GM12865 (cell line): ENCODE results near the gene CCDC154.

Experiments used
- DNase-seq: peaks from one replicate; pipeline ENCODE4 v3.0.0; 2010; ENCODE audit warnings: low read depth
- H3K4me3 ChIP-seq: 2 replicates; pipeline ENCODE4 v1.5.1; 2011; ENCODE audit warnings: mild to moderate bottlenecking, low read depth, low read length, control low read depth
- CTCF ChIP-seq: IDR thresholded peaks from 2 replicates; pipeline ENCODE4 v1.5.1; 2011; ENCODE audit warnings: low read length, control low read depth, low read depth, inconsistent platforms; ENCODE audit not compliant: insufficient read depth; ENCODE audit errors: missing control alignments

The CCDC154 gene

GRCh38 chr16:1435921-1436697 lies 8.2 kb downstream of the CCDC154 start:
- DNase-seq: no peak
- no peak overlapping the region for H3K4me3 ChIP-seq
- no peak for TF ChIP-seq CTCF

DNA sequence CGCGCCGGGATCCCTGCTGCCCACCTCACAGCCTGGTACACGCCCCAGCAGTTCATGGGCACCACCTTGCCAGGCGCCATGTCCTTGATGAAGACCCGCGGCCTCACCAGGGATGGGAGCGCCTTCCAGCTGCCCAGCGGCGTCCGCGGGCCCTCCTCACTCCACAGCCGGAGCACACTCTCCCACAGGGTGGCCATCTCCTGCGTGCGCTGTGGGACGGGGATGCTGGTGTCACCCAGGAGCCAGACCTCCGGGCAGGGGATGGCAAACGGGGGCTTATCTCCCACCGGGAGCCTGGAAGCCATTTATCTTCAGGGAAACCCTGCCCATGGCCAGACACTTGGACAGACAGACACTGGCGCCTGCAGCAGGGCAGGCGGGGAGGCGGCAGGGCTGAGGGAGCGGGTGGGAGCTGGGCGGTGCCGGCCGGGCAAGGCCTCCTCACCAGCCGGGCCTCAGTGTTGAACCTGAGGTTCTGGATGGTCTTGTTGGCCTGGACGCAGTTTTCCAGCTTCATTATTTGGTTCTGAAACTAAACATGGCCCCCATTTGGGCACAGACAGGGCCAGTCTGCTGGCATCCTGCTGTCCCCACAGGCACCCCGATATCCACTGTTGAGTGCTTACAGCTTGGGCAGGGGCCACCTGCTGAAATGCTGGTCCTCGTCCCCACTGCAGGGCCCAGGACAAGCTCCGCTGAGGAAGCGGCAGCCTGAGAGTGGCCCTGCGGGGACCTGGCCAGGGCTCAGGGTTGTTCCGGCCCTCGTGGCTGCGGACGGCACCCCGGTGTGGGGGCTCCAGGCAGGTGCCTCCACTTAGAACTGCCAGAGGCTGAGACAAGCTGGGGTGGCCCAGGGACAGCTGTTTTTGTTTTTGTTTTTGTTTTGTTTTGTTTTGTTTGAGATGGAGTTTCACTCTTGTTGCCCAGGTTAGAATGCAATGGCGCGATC lies 9.4 kb downstream of the CCDC154 start:
- TF ChIP-seq CTCF: no peak
- no peak for DNase-seq
- H3K4me3 ChIP-seq: no peak overlapping the region

DNA sequence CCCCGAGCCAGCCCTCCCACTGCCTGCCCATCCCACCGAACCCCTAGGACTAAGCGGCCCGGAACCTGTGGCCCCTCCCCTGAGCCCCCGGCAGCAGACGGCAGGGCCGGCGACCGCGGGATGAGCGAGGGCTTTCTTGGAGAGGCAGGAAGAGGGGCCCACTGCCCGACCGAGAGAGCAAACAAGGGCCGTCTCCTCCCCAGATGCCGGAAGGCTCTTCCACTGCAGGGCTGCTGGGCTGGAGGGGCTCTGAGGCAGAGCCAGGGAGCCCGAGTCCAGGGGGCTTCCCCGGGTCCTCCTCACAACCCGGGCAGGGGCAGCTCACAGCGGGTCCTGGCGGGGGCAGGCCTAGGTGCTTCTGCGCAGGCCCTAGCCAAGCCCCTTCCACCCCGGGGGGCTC lies 10.6 kb downstream of the CCDC154 start:
- TF ChIP-seq CTCF: no peak
- H3K4me3 ChIP-seq: no peak overlapping the region

GRCh38 chr16:1433263-1433560 lies 11.1 kb downstream of the CCDC154 start:
- no peak for TF ChIP-seq CTCF
- no peak overlapping the region for H3K4me3 ChIP-seq
- DNase-seq: no peak

More for the DNA sequence above, 10.6 kb downstream of the CCDC154 start:
- DNase-seq: no peak

DNA sequence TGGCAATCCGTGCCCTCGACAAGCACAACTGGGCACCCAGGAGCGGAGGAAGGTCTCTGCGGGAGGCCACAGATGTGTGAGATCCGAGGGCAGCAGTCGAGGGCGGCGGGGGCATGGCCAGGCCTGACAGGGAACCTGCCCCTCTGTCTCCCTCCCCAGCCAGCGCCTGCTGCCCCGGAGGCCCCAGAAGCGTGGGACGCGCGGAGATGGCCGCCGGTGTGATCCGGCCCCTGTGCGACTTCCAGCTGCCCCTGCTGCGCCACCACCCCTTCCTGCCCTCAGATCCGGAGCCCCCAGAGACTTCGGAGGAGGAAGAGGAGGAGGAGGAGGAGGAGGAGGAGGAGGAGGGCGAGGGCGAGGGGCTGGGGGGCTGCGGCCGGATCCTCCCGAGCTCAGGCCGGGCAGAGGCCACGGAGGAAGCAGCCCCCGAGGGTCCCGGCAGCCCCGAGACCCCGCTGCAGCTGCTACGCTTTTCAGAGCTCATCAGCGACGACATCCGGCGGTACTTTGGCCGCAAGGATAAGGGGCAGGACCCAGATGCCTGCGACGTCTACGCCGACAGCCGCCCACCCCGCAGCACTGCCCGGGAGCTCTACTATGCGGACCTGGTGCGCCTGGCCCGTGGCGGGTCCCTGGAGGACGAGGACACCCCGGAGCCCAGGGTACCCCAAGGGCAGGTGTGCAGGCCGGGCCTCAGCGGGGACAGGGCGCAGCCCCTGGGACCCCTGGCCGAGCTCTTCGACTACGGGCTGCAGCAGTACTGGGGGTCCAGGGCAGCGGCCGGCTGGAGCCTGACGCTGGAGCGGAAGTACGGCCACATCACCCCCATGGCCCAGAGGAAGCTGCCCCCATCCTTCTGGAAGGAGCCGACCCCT lies 11.7 kb downstream of the CCDC154 start:
- DNase-seq: no peak
- H3K4me3 ChIP-seq: no peak overlapping the region
- no peak for TF ChIP-seq CTCF

DNA sequence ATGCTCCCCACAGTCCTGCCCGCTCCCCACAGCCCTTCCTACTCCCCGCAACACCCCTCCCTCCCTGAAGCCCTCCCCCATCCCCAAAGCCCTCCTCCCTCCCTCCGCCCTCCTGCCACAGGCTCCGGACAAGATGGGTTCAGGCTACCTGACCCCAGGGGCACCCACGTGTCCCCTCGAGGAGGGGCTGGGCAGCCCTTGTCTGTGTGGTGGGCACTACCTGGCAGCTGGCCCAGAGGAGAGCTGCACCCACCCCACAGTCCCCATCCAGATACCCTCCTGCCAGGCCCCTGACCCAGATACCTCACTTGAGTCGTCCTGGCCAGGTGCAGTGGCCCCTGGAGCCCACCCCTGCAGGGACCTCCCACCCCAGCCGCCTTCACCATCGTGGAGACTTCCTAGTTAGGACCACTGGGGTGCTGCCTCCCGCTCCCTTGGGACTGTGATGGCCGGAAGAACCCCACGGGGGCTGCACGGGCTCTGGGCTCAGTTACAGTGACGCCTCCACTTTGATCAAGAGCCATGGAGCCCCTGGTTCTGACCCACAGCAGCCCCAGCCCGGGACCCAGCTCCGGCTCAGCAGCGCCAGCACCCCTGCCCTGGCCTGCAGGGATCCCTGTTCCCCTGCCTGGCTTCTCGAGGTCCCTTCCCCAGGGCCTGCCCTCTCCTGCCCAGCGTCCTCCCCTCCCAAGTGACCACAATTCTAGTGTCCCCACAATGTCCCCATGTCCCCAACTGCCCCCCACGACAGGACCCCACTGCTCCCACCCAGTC lies 12.7 kb downstream of the CCDC154 start:
- DNase-seq: no peak
- H3K4me3 ChIP-seq: no peak overlapping the region
- TF ChIP-seq CTCF: no peak
